Endothelial cell of umbilical vein (primary cell): Measurements from ENCODE around the gene COL13A1. TPM values are rescaled to one million over a fixed set of nuclear protein-coding genes. Genes with fewer than 3 reads are reported as not detected.

Experiments
- BruUV-seq: library from RNA; stranded (reverse); fragments of 400-500 nt; replicated peaks from 2 replicates; lab custom pipeline; 2021; lab: Mats Ljungman, UMichigan
- CTCF ChIA-PET: fragments of 300-600, 350-600 bp; sonication (Branson Sonifier 250); formaldehyde crosslinking; loops from one replicate; lab custom pipeline; 2021; ENCODE audit warnings: antibody characterized with exemption, inconsistent platforms; lab: Charles Lee
- POLR2A ChIA-PET: fragments of 300-600, 350-600 bp; sonication (Branson Sonifier 250); formaldehyde crosslinking; loops from one replicate; lab custom pipeline; 2021; ENCODE audit warnings: antibody characterized with exemption, inconsistent platforms; lab: Charles Lee
- DNase-seq: peaks from one replicate; pipeline ENCODE4 v3.0.0-alpha.2; 2011; ENCODE audit warnings: low read depth, low spot score
- FAIRE-seq: peaks from 2 replicates; lab custom pipeline; 2011; peaks lifted over from hg19 to GRCh38; lab: Jason Lieb, UNC
- H2AFZ ChIP-seq: 2 replicates; pipeline ENCODE4 v1.6.0; 2012; ENCODE audit warnings: low read depth, low read length, control low read depth, inconsistent platforms
- H3K27ac ChIP-seq: 2 replicates; pipeline ENCODE4 v1.5.1; 2011; ENCODE audit warnings: low read depth, mild to moderate bottlenecking, control low read depth, low read length, moderate library complexity; ENCODE audit not compliant: insufficient read depth
- H3K27me3 ChIP-seq, 2 experiments: 2 replicates each; pipeline versions ENCODE4 v1.6.0 to v1.6.1; 2011; ENCODE audit warnings: low read length in 2 of 2, mixed read lengths in 1 of 2; ENCODE audit not compliant: control insufficient read depth in 2 of 2, insufficient read depth in 2 of 2
- H3K36me3 ChIP-seq, 2 experiments: 2 replicates in 1 of 2; 3 replicates in 1 of 2; pipeline ENCODE4 v1.5.1; 2011; ENCODE audit warnings: low read length in 2 of 2, mild to moderate bottlenecking in 1 of 2, moderate library complexity in 1 of 2; ENCODE audit not compliant: control insufficient read depth in 2 of 2, insufficient read depth in 2 of 2; ENCODE audit errors: extremely low read depth in 1 of 2
- H3K4me1 ChIP-seq: 3 replicates; pipeline ENCODE4 v1.5.1; 2011; ENCODE audit warnings: mild to moderate bottlenecking, low read length; ENCODE audit not compliant: control insufficient read depth, insufficient read depth; ENCODE audit errors: extremely low read depth
- H3K4me2 ChIP-seq: 2 replicates; pipeline ENCODE4 v1.6.1; 2011; ENCODE audit warnings: low read length, control low read depth, mixed read lengths; ENCODE audit not compliant: insufficient read depth
- H3K4me3 ChIP-seq, 3 experiments: fragments of 200-600 bp in 1 of 3; sonication (generic), shearing (Covaris generic) in 1 of 3; replicated peaks in 1 of 3; 2 replicates each; pipeline ENCODE4 v1.5.1; 2011 to 2016; ENCODE audit warnings: control low read depth in 3 of 3, low read length in 3 of 3, mild to moderate bottlenecking in 2 of 3, inconsistent platforms in 1 of 3, low read depth in 1 of 3, moderate library complexity in 1 of 3; ENCODE audit not compliant: insufficient read depth in 1 of 3
- H3K79me2 ChIP-seq: 2 replicates; pipeline ENCODE4 v1.6.0; 2012; ENCODE audit warnings: low read length, inconsistent platforms; ENCODE audit not compliant: control insufficient read depth, insufficient read depth
- H3K9ac ChIP-seq: replicated peaks from 2 replicates; pipeline ENCODE3; 2011; ENCODE audit warnings: low read length, control low read depth; ENCODE audit not compliant: insufficient read depth; ENCODE audit errors: extremely low read depth
- H3K9me1 ChIP-seq: replicated peaks from 3 replicates; pipeline ENCODE4 v1.6.0; 2011; ENCODE audit warnings: mild to moderate bottlenecking, low read length; ENCODE audit not compliant: control insufficient read depth, insufficient read depth; ENCODE audit errors: extremely low read depth
- H3K9me3 ChIP-seq: replicated peaks from 2 replicates; pipeline ENCODE4 v1.5.1; 2012; ENCODE audit warnings: low read length, inconsistent platforms; ENCODE audit not compliant: control insufficient read depth, insufficient read depth
- H4K20me1 ChIP-seq: replicated peaks from 2 replicates; pipeline ENCODE3; 2011; ENCODE audit warnings: mild to moderate bottlenecking, low read length; ENCODE audit not compliant: control insufficient read depth, insufficient read depth; ENCODE audit errors: extremely low read depth
- EZH2 ChIP-seq: IDR thresholded peaks from 2 replicates; pipeline ENCODE4 v1.6.1; 2012; ENCODE audit warnings: borderline replicate concordance, low read depth, mild to moderate bottlenecking, moderate library complexity, low read length, inconsistent platforms; ENCODE audit not compliant: severe bottlenecking
- FOS ChIP-seq: IDR thresholded peaks from 2 replicates; pipeline ENCODE4 v1.6.1; 2011; ENCODE audit warnings: mild to moderate bottlenecking, low read length, moderate library complexity, borderline replicate concordance; ENCODE audit not compliant: insufficient read depth
- GATA2 ChIP-seq: IDR thresholded peaks from 2 replicates; pipeline ENCODE4 v1.7.0; 2011; ENCODE audit warnings: low read depth, mild to moderate bottlenecking, moderate library complexity, mixed read lengths, low read length; ENCODE audit not compliant: insufficient read length, insufficient read depth
- JUN ChIP-seq: IDR thresholded peaks from 2 replicates; pipeline ENCODE4 v1.6.1; 2011; ENCODE audit warnings: borderline replicate concordance, low read depth; ENCODE audit not compliant: insufficient read length, insufficient read depth
- MYC ChIP-seq: IDR thresholded peaks from one replicate; pipeline ENCODE4 v1.6.1; 2011; ENCODE audit warnings: mild to moderate bottlenecking, low read depth, low read length
- POLR2A ChIP-seq: IDR thresholded peaks from 2 replicates; pipeline ENCODE4 v1.6.1; 2012; ENCODE audit warnings: low read depth, mild to moderate bottlenecking, control low read depth, low read length
- POLR2AphosphoS5 ChIP-seq: IDR thresholded peaks from 2 replicates; pipeline ENCODE4 v1.6.1; 2012; ENCODE audit warnings: low read depth, mild to moderate bottlenecking, control low read depth, low read length, moderate library complexity; ENCODE audit not compliant: insufficient read depth
- dilution Hi-C: fragments of 300-500 bp; cut with MboI; formaldehyde crosslinking; loops from one replicate; pipeline ENCODE4 v1.15.0; 2019; ENCODE audit warnings: low sequenced_read_pairs; ENCODE audit not compliant: extremely low pct_ligation_motif_present
- intact Hi-C: fragments of 100-400 bp; cut with micrococcal nuclease; formaldehyde crosslinking; loops from one replicate; pipeline ENCODE4 v1.10.0; 2022
- polyA plus RNA-seq, 4 experiments: library from polyadenylated mRNA; depleted of rRNA in 3 of 4; stranded (reverse) in 3 of 4; unstranded in 1 of 4; fragments of >200 nt; gene quantifications; 2 replicates each; pipeline versions ENCODE4 v1.2.1 to v1.2.3, GENCODE V29; 2011 to 2012; ENCODE audit warnings: missing spikeins in 1 of 4
- total RNA-seq: library from RNA; stranded (reverse); gene quantifications from 2 replicates; pipeline ENCODE4 v1.2.3, GENCODE V29; 2021
- TF ChIP-seq, protein P1 (sequence below): IDR thresholded peaks from 2 replicates; pipeline ENCODE4 v1.6.1; 2011; ENCODE audit not compliant: insufficient read depth, insufficient read length
- TF ChIP-seq, protein P2 (sequence below), 2 donors: IDR thresholded peaks; 1 replicate in 1 of 2; 2 replicates in 1 of 2; pipeline ENCODE4 v1.5.1; 2011; ENCODE audit warnings: low read length in 2 of 2, mild to moderate bottlenecking in 2 of 2, moderate library complexity in 2 of 2, control low read depth in 1 of 2, inconsistent platforms in 1 of 2, low read depth in 1 of 2; ENCODE audit not compliant: insufficient read depth in 1 of 2; ENCODE audit errors: extremely low read depth in 1 of 2

COL13A1 gene
- total and polyA plus RNA-seq, 2 donors (not counting 3 experiments of a cell fraction or from before 2014, with no cell fraction given) = 21.4 to 47.5 TPM

DNA sequence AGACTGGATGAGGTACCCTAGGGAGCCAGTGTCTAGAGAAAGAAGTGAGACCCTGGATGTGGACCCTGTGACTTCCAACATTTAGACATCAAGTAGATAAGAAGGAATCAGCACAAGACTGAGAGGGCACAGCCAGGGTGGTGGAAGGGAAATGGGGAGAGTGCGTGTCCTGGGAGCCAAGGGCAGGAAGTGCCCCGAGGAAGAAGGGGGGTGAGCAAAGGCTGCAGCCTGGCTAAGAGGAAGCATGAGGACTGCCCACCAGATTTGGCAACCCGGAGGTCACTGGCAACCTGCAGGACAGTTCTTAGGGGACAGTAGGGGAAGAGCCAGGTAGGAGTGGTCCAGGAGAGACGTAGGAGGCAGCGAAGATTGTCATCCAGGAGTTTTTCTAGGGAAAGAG lies 14.8 kb downstream of the COL13A1 start:
- ChIA-PET CTCF (interaction anchor here (1.2 to 5.2 kb wide), 4 partner anchors 9 to 1802 kb away, joined by 3 to 21 read pairs (median 8); no protein-coding TSS in a partner anchor), POLR2A (no interaction called here)
- no peak overlapping the region for H3K9ac ChIP-seq
- H3K9me1 ChIP-seq = no peaks in the 10 kb centered on the region
- H3K4me2 ChIP-seq = no peak overlapping the region
- no TSS peak for BruUV-seq
- intact Hi-C loops = no loop called here
- H2AFZ ChIP-seq = no peak overlapping the region
- no peaks in the 10 kb centered on the region for H3K27me3 ChIP-seq
- H3K36me3 ChIP-seq = no peaks in the 10 kb centered on the region
- H3K4me3 ChIP-seq = no peak overlapping the region
- peaks cover 39% of the 10 kb centered on the region for H3K4me1 ChIP-seq
- no peak overlapping the region for H3K27ac ChIP-seq
- TF ChIP-seq, protein P1, sequence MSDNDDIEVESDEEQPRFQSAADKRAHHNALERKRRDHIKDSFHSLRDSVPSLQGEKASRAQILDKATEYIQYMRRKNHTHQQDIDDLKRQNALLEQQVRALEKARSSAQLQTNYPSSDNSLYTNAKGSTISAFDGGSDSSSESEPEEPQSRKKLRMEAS = no peak
- TF ChIP-seq, protein P2, sequence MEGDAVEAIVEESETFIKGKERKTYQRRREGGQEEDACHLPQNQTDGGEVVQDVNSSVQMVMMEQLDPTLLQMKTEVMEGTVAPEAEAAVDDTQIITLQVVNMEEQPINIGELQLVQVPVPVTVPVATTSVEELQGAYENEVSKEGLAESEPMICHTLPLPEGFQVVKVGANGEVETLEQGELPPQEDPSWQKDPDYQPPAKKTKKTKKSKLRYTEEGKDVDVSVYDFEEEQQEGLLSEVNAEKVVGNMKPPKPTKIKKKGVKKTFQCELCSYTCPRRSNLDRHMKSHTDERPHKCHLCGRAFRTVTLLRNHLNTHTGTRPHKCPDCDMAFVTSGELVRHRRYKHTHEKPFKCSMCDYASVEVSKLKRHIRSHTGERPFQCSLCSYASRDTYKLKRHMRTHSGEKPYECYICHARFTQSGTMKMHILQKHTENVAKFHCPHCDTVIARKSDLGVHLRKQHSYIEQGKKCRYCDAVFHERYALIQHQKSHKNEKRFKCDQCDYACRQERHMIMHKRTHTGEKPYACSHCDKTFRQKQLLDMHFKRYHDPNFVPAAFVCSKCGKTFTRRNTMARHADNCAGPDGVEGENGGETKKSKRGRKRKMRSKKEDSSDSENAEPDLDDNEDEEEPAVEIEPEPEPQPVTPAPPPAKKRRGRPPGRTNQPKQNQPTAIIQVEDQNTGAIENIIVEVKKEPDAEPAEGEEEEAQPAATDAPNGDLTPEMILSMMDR (IDR thresholded peaks at IDR 0.05; ENCODE audit: extremely low read depth in 1 of 2, insufficient read depth in 1 of 2, low read depth in 1 of 2, low read length in 2 of 2) = no peak
- TF ChIP-seq GATA2 = no peak
- no peak for TF ChIP-seq JUN
- TF ChIP-seq POLR2AphosphoS5 = no peak
- TF ChIP-seq FOS = no peak
- no peak for TF ChIP-seq EZH2
- no peak for TF ChIP-seq POLR2A
- TF ChIP-seq MYC = no peak
- H3K9me3 ChIP-seq = no peaks in the 10 kb centered on the region
- dilution Hi-C loops = no loop called here
- H3K79me2 ChIP-seq = peaks cover 84% of the 10 kb centered on the region
- no peaks in the 10 kb centered on the region for H4K20me1 ChIP-seq
- FAIRE-seq (peak; percentile 55), DNase-seq (no peak)
